HG02798 (cell line): ENCODE measurements around the gene FDXR.

Experiments used
- ATAC-seq: cut with Tn5 transposase; IDR thresholded peaks from one replicate; pipeline ENCODE4 v1.9.1; 2021; ENCODE audit warnings: mild to moderate bottlenecking; ENCODE audit not compliant: unreplicated experiment, poor library complexity

Gene FDXR

DNA sequence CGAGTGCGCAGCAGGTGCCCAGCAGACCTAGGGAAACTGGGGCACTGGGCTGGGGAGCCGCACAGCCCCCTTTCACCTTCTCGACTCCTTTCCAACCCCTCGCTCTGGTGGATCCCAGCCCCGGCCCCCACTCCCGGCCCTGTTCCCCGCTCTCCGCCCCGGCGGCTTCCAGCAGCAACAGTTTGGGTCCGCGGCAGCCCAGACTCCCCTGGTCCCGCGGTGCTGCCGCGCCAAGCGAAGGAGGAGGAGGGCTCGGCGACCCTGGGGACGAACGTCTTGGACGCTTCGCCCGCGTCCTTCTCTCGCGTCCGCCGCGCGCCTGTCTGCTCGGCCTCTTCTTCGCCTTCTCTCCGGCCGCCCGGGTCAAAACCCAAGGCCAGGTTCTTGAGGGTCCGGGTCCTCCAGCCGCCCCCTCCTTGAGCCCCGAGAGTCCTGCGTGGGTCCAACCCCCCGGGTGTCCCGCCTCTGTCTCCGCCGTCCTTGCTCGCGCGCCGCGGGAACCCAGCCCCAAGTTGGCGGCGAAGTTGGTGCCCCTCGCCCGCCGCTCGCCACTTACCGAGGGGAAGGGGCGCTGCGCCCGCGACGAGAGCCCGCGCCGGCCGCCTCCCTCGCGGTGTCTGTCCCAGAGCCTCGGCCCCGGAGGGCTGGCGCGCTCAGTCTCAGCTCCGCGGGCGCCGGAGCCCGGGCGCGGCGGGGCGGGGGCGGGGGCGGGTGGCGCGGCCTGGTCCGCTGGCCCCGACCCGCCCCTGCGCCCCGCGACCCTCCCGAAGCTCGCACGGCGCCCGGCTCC, 11.7 kb downstream of the FDXR start:
- ATAC-seq, result no peak

DNA sequence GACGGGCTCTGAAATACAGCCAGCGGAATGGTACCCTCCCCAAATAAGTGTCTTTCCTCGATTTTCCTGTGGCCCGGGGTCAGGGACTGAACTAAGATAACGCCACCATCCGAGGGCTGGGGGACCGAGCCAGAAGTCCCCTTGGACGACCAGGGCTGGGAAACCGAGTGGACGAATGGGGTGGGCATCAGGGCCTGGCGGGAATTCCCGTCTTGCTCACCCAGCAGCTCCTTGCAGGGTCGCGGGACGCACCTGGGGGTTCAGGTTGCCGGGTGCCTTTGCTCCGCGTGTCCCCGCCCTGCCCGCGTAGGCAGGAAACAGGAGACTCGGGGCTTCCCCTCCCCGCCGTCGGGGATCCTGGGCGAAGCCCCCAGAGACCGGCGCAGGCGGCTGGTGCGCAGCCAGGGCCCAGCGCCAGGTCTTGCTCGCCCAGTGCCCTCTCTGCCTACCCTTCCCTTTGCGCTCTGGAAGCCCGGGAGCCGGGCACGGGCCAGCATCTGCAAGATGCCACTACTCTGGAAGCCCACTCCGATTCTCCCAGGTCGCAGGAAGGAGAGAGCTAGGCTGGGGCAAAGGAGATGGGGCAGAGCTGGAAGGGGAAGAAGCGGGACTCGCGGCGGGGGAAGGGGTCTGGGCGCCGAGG, 12.4 kb downstream of the FDXR start:
- ATAC-seq, result no peak

DNA sequence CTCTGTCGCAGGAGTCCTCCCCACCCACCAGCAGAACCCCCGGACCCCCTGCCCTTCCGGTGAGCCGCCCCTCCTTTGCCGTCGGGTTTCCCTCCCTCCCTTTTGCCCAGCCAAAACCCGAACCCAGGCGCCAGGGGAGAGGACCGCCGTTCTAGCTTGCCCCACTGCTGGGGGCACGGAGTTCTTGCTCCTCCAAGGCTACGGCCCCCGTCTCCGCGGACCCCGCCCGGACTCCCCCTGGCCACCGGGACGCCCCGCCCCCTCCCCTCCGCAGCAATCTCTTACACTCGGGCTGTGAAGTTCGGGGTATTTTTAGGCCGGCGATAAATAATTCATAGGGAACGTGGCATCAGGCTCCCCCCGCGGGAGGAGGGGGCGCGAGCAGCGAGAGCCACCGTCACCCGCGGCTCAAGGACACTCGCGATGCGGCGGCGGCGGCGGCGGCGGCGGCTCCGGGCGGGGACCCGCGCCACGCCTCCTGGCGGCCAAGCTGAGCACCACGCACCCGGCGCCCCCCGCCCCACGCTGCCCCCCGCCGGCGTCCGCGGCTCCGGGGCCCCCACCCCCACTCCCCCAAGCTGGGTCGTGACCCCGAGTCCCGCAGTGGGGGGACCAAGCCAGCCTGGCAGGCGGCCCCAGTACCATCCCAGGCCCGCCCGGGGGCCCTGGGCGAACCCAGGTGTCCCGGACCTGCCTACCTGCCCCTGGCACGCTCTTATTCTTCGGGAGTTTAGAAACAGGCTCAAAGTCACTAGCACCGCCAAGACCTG, 13.2 kb downstream of the FDXR start, which contains the start of gene GRIN2C:
Gene GRIN2C (minus strand): TSS at position 427 of the 770 bp plus-strand sequence. CDS start 4,793 bp downstream, outside the sequence.
- ATAC-seq, result no peak

DNA sequence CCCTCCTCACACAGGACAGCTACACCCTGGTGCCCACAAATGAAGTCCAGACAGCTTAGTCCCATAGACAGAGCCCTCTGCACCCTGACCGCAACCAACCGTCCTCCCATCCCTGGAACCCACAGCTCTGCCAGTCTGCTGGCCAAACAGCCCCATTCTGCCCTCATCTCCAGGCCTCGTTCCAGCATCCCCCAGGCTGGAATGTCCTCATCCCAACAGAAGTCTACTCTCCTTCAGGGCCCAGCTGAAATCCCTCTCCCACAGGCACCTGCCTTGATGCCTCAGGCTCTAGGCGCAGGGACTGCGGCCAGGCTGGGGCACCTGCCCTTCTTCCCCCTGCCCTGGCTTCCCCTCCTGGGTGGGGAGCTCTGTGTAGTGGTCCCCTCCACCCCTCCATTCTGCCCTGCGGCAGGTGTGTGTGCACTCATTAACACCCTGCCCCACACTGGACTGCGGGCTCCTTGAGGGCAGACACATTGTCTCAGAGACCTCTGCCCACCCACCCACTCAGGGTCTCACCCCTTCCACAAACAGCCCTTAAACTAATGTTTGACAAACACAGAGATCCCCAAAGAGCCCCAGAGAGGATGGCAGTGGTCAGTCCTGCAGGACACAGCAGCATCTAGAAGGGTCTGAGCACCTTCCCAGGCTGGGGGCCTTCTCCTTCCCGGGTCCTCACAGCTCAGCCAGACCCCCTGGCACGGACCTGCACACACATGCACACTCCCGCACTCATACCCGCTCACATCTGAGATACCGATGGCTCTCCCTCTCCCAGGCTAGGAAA, 13.9 kb downstream of the FDXR start:
- no peak for ATAC-seq

DNA sequence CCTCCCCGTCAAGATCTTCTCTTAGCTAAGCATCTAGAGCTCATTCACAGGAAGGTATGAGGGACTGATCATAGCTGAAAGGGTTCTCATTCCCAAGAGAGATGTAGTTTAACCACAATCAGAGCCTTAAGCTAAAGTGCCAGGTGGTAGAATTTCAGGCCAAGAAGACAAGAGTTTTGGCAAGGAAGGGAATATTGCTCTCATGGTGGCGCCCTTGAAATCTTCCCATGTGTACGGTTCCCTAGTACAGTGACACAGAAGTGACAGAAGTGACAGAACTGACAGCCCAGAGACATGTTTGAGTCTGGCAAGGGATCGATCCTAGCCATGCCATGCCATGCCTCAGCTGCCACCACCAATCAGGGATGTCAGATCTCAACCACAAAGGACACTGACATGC, 15.6 kb downstream of the FDXR start:
- ATAC-seq, result no peak

DNA sequence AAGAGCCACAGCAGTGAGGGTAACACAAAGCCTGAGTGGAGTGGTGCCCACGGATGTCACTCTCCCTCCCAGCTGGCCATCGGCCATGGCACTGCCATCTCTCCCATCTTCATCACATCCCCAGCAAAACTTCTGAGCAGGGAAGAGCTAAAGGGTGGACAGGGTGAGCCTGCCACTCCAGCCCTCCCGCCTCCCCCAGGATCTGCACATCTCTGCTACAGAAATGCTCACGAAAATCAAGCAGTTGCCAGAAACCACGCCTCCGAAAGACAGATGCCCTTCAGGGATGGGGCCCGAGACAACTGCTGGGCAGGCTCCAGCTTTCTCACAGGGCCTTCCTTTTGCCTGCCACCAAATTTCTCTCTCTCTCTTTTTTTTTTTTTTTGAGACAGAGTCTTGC, 16.7 kb downstream of the FDXR start:
- no peak for ATAC-seq

DNA sequence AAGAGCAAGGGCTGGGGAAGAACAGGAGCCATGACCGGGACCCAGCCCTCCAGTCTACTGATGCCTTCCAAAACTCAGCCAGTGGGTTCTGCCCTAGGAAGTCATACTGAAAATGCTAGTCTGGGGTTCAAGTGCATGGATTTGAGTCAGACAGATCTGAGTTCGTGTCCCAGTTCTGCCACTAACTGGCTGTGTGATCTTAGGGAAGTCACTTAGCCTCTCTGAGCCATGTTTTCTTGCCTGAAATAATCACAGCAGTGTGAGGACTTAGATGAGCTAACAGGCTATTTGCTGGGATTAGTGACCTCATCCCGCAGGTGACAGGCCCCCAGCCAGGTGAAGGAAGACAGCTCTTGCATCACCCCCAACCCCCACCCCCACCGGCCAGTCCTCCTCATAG, 17.5 kb downstream of the FDXR start:
- ATAC-seq, result no peak

DNA sequence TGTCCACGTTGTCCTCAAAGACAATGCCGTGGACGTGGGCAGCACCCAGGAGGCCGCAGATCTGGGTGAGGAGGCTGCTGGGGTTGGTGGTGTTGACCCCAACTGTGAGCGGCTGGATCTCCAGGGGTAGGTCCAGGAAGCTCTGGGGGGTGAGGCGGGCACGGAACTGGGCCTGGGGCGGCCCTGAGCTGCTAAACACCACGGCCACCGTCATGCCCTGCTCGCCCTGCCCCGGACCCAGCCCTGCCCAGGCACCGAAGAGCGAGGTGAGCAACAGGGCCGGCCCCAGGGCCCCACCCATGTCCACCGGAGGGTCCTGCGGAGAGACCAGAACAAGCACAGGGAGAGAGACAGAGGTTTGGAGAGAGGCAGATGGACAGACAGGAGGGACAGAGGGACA, 18.0 kb downstream of the FDXR start:
- no peak for ATAC-seq

DNA sequence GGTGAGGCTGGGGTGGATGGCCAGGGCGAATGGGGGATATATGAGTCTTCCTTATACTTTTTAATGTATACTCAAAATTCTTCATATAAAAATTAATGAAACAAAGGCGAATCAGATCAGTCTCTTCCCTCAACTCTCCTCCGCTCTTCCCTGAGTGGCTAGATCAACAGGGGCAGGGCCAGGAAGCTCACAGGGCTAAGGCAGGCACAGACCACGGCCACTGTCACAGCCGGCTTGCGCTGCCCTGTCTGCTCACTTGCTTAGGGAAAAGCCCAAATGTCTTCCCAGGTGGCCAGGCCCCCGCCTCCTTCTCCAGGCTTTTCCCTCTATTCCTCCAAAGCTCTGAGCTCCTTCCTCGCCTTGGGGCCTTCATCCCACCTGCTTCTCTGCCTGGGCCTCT, 19.1 kb downstream of the FDXR start:
- ATAC-seq, result no peak

DNA sequence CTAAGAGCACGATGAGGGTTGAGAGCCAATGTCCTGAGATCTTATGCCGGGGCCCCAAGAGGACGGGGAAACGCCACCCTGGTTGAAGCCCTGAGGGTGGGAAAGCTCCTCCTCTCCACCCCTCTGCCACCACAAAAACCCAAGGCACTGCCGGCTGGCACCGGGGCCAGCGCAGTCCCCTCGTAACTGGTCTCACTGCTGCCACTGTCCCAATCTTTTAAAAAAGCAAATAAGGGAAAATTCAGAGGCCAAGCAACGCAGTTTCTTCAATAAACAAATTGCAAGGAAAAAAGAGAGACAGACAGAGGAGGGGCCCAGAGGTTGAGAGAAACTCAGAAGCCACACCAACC, 19.8 kb downstream of the FDXR start:
- no peak for ATAC-seq

DNA sequence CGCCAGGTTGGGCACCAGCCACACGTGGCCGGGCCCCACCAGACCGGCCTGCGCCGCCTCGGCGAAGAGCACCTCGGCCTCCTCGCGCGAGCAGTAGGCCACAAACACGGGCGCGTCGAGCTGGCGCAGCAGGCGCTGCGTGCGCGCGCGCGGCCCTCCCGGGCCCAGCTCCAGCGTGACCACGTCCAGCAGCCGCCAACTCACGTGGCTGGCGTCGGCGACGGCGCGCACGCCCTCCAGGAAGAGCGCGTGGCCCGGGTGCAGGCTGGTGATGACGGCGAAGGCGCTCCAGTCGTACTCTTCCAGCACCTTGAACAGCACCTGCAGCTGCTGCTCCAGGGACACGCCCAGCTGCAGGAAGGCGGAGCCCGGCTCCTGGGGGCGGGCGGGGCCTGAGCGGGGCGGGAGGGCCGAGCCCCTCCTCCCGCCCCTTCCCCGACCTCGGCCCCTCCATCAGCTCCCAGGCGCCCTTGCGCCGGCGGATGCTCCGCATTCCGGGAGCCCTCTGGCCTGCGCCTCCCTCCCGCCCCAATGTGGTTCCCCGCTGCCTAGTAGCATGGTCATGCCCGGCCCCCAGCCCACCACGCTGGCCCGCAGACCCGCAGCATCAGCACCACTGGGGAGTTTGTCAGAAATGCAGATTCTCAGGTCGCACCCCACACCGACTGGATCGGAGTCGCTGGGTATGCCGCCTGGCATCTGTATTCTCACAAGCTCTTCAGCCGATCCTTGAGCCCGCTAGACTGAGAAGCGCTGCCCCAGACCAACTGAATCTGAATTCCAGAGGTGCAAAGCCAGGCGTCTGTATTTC, 20.4 kb downstream of the FDXR start:
- no peak for ATAC-seq

DNA sequence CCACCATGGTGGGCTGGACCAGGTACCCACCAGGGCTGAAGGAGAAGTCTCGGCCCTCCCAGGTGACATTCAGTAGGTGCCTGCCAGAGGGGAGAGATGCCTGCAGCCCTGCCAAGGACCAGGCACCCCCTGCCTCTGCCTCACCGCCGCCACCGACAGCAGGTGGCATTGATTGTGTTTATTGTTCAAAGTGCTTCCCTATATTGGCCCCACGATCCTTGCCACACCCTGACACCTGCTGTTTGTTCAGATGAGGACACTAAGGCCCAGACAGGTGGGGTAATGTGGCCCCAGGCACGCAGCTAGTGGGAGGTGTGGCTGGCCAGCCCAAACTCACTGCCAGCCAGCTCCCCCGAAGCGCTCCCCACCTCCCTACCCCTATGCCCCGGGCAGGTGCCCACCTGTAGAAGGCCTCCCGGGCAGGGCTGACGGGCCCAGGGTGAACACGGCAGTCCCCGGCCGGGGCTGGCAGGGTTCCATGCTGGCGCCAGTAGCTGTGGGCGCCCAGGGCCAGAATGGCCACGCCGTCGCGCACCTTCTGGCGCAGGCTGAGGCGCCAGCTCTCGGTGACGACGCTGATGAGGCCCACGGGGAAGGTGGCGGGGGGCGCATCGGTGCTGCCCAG, 21.1 kb downstream of the FDXR start:
- no peak for ATAC-seq

DNA sequence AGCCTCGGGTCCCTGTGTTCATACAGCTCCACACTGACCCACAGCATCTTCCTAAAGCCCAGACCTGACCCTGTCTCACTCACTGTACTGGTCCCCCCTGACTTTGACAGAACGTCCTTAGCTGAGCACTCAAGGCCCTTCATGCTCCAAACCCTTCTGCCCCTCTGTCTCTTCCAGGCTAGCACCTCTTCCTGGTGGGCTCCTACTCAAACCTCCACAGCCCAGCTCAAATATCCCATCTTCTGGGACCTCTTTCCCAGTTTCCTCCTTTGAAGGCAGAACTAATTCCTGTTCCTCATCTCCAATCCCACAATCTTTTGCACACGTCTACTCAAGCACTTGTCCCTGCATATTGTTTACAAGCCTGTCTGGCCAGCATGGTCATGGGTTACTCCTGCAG, 21.9 kb downstream of the FDXR start:
- ATAC-seq, result no peak

DNA sequence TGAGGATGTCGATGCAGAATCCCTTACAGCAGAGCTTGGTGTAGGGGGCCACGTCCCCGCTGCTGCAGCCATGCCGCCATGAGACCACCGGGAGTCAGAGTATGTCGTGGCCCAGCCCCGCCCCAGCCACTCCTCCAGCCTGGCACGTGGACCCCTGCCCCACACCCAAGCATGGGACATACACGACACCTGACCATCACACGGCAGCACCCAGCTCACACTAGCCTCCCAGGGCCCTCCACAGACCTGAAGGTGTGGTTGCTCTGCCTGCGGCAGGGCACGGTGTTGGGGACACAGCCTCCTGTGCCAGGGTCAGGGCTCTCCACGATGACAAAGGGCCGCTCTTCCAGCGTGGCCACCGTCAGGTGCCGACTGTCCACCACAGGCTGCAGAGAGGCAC, 22.5 kb downstream of the FDXR start:
- ATAC-seq, result no peak

DNA sequence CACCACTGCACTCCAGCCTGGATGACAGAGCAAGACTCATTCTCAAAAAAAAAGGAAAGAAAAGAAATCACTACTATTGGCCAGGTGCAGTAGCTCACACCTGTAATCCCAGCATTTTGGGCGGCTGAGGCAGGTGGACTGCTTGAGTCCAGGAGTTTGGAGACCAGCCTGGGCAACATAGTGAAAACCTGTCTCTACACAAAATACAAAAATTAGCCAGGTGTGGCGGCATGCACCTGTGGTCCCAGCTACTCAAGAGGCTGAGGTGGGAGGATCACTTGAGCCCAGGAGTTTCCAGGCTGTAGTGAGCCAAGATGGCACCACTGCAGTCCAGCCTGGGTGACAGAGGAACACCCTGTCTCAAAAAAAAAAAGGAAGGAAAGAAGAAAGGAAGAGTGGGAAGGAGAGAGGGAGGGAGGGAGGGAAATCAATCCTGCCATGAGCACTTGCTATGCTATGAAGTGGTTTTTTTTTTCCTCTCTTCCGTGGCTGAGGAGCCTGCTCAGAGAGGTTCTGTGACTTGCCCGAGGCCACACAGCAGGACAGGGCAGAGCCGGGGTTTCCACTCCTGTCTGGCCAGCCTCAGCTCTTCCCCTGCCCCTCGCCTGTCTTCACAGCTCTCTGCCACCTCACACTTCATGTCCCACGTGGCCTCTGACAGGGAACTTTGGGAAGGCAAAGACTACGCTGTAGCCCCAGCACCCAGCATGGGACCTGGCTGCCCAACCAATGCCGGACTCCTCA, 24.0 kb downstream of the FDXR start:
- no peak for ATAC-seq

DNA sequence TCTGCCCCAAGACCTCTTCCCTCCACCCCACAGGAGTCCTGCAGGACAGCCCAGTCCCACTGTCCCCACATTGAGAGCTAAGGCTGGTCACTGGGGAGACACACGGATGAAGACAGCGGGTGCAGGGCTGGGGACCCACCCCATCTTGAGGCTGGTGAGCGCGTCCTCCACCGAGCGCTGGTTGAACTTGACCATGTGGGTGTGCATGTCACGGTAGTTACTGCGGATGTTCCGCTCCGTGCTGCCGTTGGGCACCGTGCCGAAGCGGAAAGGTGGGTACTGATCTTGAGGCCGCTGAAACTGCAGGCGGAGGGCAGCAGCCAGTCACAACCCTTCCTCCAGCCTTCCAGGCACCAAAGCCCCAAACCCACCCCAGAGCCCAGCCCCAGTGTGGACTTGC, 26.2 kb downstream of the FDXR start:
- ATAC-seq, result no peak

DNA sequence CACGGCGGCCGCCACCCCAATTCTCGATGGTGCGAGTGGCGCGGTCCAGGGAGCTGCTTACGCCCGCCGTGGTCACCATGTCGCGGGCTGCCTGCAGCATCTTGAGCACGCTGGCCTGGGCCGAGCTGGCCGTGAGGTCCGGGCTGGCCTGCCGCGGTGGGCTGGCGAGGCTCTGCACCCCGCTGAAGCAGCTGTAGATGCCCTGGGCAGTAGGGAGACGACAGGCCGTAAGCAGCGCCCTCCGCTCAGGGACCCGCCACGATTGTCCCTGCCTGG, 29.5 kb downstream of the FDXR start:
- ATAC-seq, result no peak

DNA sequence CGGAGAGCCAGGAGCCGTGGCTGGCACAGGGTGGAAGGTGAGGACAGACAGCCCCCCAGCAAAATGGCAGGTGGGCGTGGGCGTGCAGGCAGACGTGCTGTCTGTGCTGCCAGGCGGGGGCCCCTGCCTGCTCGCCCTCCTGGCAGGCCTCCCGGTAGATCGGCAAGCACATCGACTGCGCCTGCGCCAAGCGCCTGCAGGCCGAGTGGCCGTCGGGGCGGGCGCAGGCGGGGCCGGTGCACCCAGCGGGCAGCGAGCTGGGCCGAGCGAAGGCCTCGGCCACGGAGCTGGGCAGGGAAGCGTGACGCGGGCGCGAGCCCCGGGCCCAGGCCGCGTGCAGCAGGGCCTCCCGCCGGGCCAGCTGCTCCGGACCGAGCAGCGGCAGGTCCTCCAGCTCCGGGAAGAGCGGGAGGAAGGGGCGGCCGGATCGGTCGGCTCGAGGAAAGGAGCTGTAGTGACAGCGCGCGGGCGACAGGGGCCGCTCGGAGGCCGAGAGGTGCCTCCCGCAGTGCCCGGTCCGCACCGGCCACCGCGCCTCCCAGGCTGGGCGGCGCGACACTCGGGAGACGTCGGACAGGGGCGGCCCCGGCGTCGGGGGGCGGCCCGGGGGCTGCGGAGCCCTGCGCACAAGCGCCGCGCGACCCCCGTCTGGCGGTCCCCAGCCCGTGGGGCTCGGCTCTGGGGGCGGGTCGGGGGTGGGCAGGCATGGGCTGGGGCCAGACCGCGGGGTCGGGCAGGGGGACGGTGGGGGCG, 30.0 kb downstream of the FDXR start:
- ATAC-seq, result no peak
